OCI-LY3 (cell line): ENCODE measurements around the gene CAMK1D.
"Not testable (repeated sequence)": the region's sequence is repeated elsewhere in the genome, so short reads cannot be mapped to it uniquely, and the experiment has no call there.

Experiments
- H2AFZ ChIP-seq: fragments of 200-600, 300-600 bp; shearing (Covaris generic); 2 replicates; pipeline ENCODE4 v1.6.0; 2014; ENCODE audit warnings: antibody characterized with exemption, low read depth, low read length
- H3K27ac ChIP-seq: fragments of 200-600, 300-600 bp; sonication (generic); 2 replicates; pipeline ENCODE4 v1.5.1; 2014; ENCODE audit warnings: mild to moderate bottlenecking, low read length, moderate library complexity, mixed read lengths
- H3K27me3 ChIP-seq: fragments of 200-600, 300-600 bp; sonication (generic); 2 replicates; pipeline ENCODE4 v1.6.1; 2014; ENCODE audit warnings: low read depth, low read length, mixed read lengths
- H3K36me3 ChIP-seq: fragments of 200-600, 300-600 bp; sonication (generic); replicated peaks from 2 replicates; pipeline ENCODE3; 2014; ENCODE audit warnings: low read depth, low read length, mixed read lengths
- H3K4me1 ChIP-seq: fragments of 300-600, 200-600 bp; sonication (generic); 2 replicates; pipeline ENCODE4 v1.6.1; 2014; ENCODE audit warnings: low read length, mixed read lengths
- H3K4me2 ChIP-seq: fragments of 200-600, 300-600 bp; sonication (generic); 2 replicates; pipeline ENCODE4 v1.6.1; 2014; ENCODE audit warnings: low read length, mixed read lengths
- H3K4me3 ChIP-seq: fragments of 300-600, 200-600 bp; sonication (generic); 2 replicates; pipeline ENCODE4 v1.5.1; 2014; ENCODE audit warnings: antibody characterized with exemption, mild to moderate bottlenecking, low read length, moderate library complexity
- H3K79me2 ChIP-seq: fragments of 300-600, 200-600 bp; shearing (Covaris generic); 2 replicates; pipeline ENCODE4 v1.6.1; 2014; ENCODE audit warnings: mild to moderate bottlenecking, low read length, mixed read lengths
- H3K9ac ChIP-seq: fragments of 300-600, 200-600 bp; shearing (Covaris generic); 2 replicates; pipeline ENCODE4 v1.6.0; 2014; ENCODE audit warnings: mild to moderate bottlenecking, low read length, moderate library complexity
- H3K9me3 ChIP-seq: fragments of 200-600, 300-600 bp; shearing (Covaris generic); 2 replicates; pipeline ENCODE4 v1.6.1; 2014; ENCODE audit warnings: low read length, mixed read lengths; ENCODE audit not compliant: insufficient read depth
- H4K20me1 ChIP-seq: fragments of 200-600, 300-600 bp; sonication (generic); 2 replicates; pipeline ENCODE4 v1.6.1; 2016; ENCODE audit warnings: low read length, mixed read lengths; ENCODE audit not compliant: insufficient read depth
- EZH2phosphoT487 ChIP-seq: fragments of 200-600 bp; shearing (Covaris generic); IDR thresholded peaks from 2 replicates; pipeline ENCODE4 v1.6.1; 2018; ENCODE audit warnings: antibody characterized with exemption, mixed run types, low read depth
- TF ChIP-seq, protein P1 (sequence below): fragments of 200-600, 300-600 bp; sonication (generic); IDR thresholded peaks from 2 replicates; pipeline ENCODE4 v1.5.1; 2014; ENCODE audit warnings: antibody characterized with exemption, low read length, low read depth

The CAMK1D gene

DNA sequence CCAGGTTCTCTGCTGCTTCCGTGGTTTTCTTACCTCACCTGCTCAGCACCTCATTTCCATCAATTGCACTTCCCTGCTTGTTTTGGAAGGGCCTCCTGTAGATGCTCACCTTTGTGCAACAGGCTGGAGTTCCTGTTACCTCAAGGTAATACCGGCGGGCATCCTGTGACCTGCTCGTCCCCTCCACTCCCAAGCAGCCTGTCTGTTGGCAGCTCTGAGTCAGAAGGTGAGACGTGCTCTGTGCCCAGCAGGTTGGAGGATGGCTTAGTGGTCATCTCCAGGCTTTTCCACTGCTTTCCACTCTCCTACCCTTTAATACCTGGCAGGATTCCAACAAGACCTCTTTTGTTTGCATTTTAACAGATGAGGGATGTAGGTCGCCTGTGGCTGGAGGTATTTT, 86.0 kb downstream of the CAMK1D start:
- no peak overlapping the region for H3K4me2 ChIP-seq
- no peak overlapping the region for H3K9ac ChIP-seq
- H3K9me3 ChIP-seq = no peaks in the 10 kb centered on the region
- H3K79me2 ChIP-seq = peaks cover 69% of the 10 kb centered on the region
- H3K4me3 ChIP-seq = no peak overlapping the region
- no peak overlapping the region for H3K27ac ChIP-seq
- no peak for TF ChIP-seq EZH2phosphoT487
- TF ChIP-seq, protein P1, sequence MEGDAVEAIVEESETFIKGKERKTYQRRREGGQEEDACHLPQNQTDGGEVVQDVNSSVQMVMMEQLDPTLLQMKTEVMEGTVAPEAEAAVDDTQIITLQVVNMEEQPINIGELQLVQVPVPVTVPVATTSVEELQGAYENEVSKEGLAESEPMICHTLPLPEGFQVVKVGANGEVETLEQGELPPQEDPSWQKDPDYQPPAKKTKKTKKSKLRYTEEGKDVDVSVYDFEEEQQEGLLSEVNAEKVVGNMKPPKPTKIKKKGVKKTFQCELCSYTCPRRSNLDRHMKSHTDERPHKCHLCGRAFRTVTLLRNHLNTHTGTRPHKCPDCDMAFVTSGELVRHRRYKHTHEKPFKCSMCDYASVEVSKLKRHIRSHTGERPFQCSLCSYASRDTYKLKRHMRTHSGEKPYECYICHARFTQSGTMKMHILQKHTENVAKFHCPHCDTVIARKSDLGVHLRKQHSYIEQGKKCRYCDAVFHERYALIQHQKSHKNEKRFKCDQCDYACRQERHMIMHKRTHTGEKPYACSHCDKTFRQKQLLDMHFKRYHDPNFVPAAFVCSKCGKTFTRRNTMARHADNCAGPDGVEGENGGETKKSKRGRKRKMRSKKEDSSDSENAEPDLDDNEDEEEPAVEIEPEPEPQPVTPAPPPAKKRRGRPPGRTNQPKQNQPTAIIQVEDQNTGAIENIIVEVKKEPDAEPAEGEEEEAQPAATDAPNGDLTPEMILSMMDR = no peak
- H2AFZ ChIP-seq = no peak overlapping the region
- H3K4me1 ChIP-seq = no peaks in the 10 kb centered on the region
- H3K36me3 ChIP-seq = peaks cover 6% of the 10 kb centered on the region
- no peaks in the 10 kb centered on the region for H3K27me3 ChIP-seq
- H4K20me1 ChIP-seq = peaks cover 64% of the 10 kb centered on the region

DNA sequence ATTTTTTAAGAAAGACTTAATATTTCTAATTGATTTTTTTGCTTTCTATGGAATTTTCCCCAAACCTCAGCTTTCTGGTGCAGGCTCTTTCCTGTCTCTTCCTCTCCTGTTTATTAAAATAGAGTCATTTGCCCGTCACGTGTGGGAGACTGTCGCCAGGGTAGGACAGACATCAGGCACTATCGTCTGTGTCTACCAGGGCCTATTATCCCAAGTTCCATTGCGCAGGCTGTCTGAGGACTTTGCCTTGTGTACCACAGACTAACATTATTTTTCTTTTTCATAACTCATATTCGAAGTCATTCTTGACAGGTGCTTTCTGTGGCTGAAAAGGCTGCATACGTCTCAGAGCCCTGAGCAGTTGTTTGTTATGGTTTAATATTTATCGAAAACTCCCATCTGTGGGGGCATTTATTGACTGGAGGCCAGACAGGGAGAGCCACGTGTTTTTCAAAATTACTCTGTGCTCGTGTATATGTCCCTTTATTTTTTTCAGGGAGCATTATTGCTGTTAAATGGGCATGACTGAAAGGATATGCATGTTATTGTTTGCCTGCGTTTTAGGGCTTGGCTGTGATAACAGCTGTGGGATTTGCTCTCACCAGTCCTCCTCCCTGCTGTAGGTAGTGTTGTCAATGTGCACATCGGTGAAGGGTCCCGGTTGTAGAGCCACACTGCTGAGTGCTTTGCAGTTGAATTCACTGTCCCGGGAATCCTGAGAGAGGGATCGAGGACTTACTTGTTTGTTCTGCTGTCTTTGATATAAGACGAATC, 89.8 kb downstream of the CAMK1D start:
- Histone ChIP-seq H3K4me1 (no peaks in the 10 kb centered on the region), H3K27me3 (no peaks in the 10 kb centered on the region), H4K20me1 (peaks cover 54% of the 10 kb centered on the region), H3K9ac (no peak overlapping the region), H3K79me2 (peaks cover 71% of the 10 kb centered on the region), H3K4me3 (no peak overlapping the region), H3K4me2 (no peak overlapping the region), H2AFZ (no peak overlapping the region), H3K9me3 (no peaks in the 10 kb centered on the region), H3K36me3 (peaks cover 6% of the 10 kb centered on the region), H3K27ac (no peak overlapping the region)
- TF ChIP-seq, protein P1 = no peak
- no peak for TF ChIP-seq EZH2phosphoT487

DNA sequence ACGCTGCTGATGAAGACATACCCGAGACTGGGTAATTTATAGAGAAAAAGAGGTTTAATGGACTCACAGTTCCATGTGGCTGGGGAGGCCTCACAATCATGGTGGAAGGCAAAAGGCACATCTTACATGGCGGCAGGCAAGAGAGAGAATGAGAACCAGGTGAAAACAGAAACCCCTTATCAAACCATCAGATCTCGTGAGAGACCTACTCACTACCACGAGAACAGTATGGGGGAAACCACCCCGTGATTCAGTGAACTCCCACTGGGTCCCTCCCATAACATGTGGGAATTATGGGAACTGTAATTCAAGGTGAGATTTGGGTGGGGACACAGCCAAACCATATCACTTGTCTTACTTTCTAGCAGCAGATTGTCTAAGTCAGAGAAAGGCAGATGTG, 90.4 kb downstream of the CAMK1D start:
- H3K79me2 ChIP-seq = peaks cover 71% of the 10 kb centered on the region
- H2AFZ ChIP-seq, H3K4me2 ChIP-seq: not testable (repeated sequence)

DNA sequence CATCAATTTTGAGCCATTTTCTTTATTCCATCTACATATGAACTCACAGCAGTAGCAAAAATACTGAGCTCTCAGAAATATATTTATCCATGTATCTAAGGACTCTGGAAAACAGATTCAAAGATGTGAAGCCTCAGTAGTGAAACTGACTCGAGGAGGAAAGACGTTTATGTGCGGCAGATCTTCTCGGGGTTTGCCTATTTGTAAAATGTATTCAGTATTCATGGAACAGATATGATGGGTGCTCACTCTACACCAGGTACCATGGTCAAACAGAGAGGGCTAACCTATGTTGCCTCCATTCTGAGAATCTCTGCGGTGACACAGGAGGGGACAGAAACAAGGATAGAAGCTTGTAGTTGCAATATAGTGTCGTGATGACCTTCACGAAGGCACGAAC, 93.7 kb downstream of the CAMK1D start:
- Histone ChIP-seq H3K9me3 (no peaks in the 10 kb centered on the region), H2AFZ (no peak overlapping the region), H3K36me3 (peaks cover 6% of the 10 kb centered on the region), H3K9ac (no peak overlapping the region), H3K4me2 (no peak overlapping the region), H3K4me1 (no peaks in the 10 kb centered on the region), H3K79me2 (peaks cover 75% of the 10 kb centered on the region), H3K27ac (no peak overlapping the region), H4K20me1 (peaks cover 46% of the 10 kb centered on the region), H3K27me3 (no peaks in the 10 kb centered on the region), H3K4me3 (no peak overlapping the region)
- TF ChIP-seq, protein P1 = no peak
- no peak for TF ChIP-seq EZH2phosphoT487

More for the DNA sequence above, 90.4 kb downstream of the CAMK1D start:
- not testable (repeated sequence) for H3K36me3 ChIP-seq, H3K4me1 ChIP-seq, H3K27ac ChIP-seq, H3K4me3 ChIP-seq, H3K9ac ChIP-seq, H3K27me3 ChIP-seq, H3K9me3 ChIP-seq
- H4K20me1 ChIP-seq = peaks cover 54% of the 10 kb centered on the region
